Right atrium auricular region (tissue), 2 donors: ENCODE data around the gene TMEM138. TPM values are rescaled to one million over a fixed set of nuclear protein-coding genes. Genes with fewer than 3 reads are reported as not detected.

Source experiments
- DNase-seq: peaks from one replicate; pipeline ENCODE4 v3.0.0-alpha.2; 2019; ENCODE audit warnings: low spot score
- H3K27ac ChIP-seq, 2 donors: fragments of 200-600 bp; sonication (generic); 1 replicate in 1 of 2; 2 replicates in 1 of 2; pipeline ENCODE4 v1.5.1; 2016 to 2019
- H3K27me3 ChIP-seq, 2 donors: fragments of 200-600 bp; sonication (generic); one replicate each; pipeline versions ENCODE4 v1.5.1 to v1.6.0; 2017 to 2019
- H3K36me3 ChIP-seq: fragments of 200-600 bp; sonication (generic); one replicate; pipeline ENCODE4 v1.5.1; 2016
- H3K4me1 ChIP-seq, 2 donors: fragments of 200-600 bp; sonication (generic); one replicate each; pipeline versions ENCODE4 v1.5.1 to v1.6.0; 2017 to 2019
- H3K4me3 ChIP-seq, 2 donors: fragments of 200-600 bp; sonication (generic); 1 replicate in 1 of 2; 2 replicates in 1 of 2; pipeline ENCODE4 v1.5.1; 2017 to 2019; ENCODE audit warnings: mild to moderate bottlenecking in 1 of 2, moderate library complexity in 1 of 2
- H3K9me3 ChIP-seq, 2 donors: fragments of 200-600 bp; sonication (generic); one replicate each; pipeline ENCODE4 v1.5.1; 2019
- total RNA-seq, 2 donors: library from RNA; depleted of rRNA; stranded (reverse); fragments of >200 nt; gene quantifications; one replicate each; pipeline ENCODE4 v1.1.0, GENCODE V29; 2016
- TF ChIP-seq, protein P1 (sequence below), 2 donors: fragments of 200-600 bp; sonication (generic); IDR thresholded peaks; one replicate each; pipeline ENCODE4 v1.5.1; 2019; ENCODE audit warnings: antibody characterized with exemption in 2 of 2

The TMEM138 gene
- total RNA-seq, 2 donors from 2014 or later, result 12.6 to 18.2 TPM

DNA sequence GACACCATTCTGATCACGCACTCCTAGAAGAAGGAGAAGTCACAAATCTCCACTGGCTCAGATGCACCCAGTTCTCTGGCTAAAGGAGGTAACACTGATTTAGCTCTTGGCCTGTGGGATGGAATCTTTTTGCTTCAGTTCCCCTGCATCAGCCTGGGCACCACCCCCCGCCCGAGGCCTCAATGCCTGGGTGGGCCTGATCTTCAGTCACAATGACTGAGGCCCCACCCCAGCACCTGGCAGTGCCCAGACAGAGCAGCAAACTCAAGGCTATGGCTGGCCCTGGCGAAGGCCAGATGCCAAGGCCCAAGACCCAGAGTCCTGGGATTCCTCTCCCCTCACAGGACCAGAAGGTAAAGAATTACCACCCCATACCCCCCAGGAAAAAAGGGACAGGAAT, 5.5 kb upstream of the TMEM138 start:
- Histone ChIP-seq H3K27me3 (no peaks in the 10 kb centered on the region), H3K27ac (no peak overlapping the region), H3K9me3 (no peaks in the 10 kb centered on the region), H3K4me1 (peaks cover 0 to 20% of the 10 kb centered on the region in 2 donors), H3K4me3 (no peak overlapping the region), H3K36me3 (peaks cover 20% of the 10 kb centered on the region)
- no peak for DNase-seq
- TF ChIP-seq, protein P1, sequence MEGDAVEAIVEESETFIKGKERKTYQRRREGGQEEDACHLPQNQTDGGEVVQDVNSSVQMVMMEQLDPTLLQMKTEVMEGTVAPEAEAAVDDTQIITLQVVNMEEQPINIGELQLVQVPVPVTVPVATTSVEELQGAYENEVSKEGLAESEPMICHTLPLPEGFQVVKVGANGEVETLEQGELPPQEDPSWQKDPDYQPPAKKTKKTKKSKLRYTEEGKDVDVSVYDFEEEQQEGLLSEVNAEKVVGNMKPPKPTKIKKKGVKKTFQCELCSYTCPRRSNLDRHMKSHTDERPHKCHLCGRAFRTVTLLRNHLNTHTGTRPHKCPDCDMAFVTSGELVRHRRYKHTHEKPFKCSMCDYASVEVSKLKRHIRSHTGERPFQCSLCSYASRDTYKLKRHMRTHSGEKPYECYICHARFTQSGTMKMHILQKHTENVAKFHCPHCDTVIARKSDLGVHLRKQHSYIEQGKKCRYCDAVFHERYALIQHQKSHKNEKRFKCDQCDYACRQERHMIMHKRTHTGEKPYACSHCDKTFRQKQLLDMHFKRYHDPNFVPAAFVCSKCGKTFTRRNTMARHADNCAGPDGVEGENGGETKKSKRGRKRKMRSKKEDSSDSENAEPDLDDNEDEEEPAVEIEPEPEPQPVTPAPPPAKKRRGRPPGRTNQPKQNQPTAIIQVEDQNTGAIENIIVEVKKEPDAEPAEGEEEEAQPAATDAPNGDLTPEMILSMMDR (IDR thresholded peaks at IDR 0.05), result no peak

DNA sequence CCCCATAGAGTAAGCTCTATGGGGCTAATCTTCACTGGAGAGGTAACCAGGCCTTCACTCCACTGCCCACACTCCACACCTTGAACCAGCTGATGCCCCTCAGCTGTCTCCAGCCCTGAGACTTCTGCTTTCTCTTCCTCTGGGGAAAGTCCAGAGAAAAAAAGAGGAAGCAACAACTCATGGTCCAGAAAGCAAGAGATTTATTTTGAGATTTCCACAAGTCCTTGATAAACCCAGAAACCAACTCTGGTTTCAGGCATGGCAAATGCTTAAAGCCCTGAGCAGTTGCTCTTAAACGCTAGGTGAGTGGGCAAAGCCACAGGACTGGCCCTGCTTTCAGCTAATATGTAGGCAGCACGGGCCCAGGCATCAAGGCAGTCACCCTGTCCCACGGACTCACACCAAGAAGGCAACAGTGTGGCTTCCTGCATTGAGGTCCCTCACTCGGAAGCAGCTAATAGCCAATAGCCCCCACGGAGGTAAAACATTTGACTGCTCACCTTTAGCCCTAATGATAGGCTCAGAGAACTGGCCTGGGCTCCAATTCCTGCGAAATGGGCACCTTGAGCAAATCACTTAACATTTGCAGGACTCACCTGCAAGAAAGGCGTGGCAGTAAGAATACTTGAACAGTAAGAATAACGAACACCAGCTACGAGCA, 4.8 kb upstream of the TMEM138 start:
- no peaks in the 10 kb centered on the region for H3K27me3 ChIP-seq
- TF ChIP-seq, protein P1 (IDR thresholded peaks at IDR 0.05), result no peak
- no peak for DNase-seq

DNA sequence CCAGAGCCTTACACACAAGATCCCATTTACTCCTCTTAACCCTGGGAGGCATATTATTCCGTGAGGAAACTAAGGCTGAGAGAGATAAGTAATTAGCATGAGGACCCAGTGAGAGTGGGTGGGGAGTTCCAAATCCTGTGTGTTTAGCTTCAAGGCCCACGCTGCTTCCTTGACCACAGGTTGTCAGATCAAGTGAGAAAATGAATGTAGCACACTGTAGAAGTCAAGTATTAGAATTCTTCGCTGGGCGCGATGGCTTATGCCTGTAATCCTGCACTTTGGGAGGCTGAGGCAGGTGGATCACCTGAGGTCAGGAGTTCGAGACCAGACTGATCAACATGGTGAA, 4.3 kb upstream of the TMEM138 start:
- H3K9me3 ChIP-seq, result no peaks in the 10 kb centered on the region
- peaks cover 12% of the 10 kb centered on the region for H3K36me3 ChIP-seq
- H3K27ac ChIP-seq, result no peak overlapping the region
- no peaks in the 10 kb centered on the region for H3K27me3 ChIP-seq
- H3K4me1 ChIP-seq, result peaks cover 0 to 23% of the 10 kb centered on the region in 2 donors
- H3K4me3 ChIP-seq, result no peak overlapping the region
- no peak for DNase-seq
- TF ChIP-seq, protein P1 (IDR thresholded peaks at IDR 0.05), result no peak

More for the DNA sequence above, 4.8 kb upstream of the TMEM138 start:
- no peaks in the 10 kb centered on the region for H3K9me3 ChIP-seq
- peaks cover 16% of the 10 kb centered on the region for H3K36me3 ChIP-seq
- peaks cover 0 to 20% of the 10 kb centered on the region in 2 donors for H3K4me1 ChIP-seq
- H3K4me3 ChIP-seq, result no peak overlapping the region
- no peak overlapping the region for H3K27ac ChIP-seq

DNA sequence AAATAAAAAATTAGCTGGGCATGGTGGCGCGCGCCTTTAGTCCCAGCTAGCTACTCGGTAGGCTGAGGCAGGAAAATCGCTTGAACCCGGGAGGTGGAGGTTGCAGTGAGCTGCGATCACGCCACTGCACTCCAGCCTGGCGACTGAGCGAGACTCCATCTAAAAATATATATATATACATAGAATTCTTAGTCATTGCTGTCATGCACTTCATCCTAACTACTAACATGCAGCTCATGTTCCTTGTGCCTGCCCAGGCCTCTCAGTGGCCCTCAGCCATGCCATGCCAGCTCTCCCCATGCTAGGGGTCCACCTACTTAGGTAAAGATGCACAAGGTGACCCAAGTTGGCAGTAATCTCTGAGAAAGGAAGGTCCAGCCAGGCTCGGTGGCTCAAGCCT, 3.6 kb upstream of the TMEM138 start:
- no peak for DNase-seq
- TF ChIP-seq, protein P1 (IDR thresholded peaks at IDR 0.05), result no peak
- Histone ChIP-seq H3K36me3 (peaks cover 5% of the 10 kb centered on the region), H3K4me3 (no peak overlapping the region), H3K4me1 (peaks cover 0 to 30% of the 10 kb centered on the region in 2 donors), H3K27ac (no peak overlapping the region), H3K9me3 (no peaks in the 10 kb centered on the region), H3K27me3 (no peaks in the 10 kb centered on the region)

DNA sequence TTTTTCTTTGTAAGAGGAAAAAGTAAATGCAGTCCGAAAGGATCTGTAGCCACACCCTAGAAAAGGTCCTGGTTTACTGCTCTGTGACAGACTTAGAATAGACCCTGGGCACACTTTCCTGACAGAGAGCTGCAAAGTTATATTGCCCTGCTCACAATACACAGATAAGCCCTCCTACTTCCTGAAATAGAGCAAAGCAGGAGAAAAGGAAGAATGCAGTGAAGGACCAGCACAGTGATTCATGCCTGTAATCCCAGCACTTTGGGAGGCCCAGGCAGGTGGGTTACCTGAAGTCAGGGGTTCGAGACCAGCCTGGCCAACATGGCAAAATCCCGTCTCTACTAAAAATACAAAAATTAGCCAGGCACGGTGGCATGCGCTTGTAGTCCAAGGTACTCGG, 2.7 kb upstream of the TMEM138 start:
- TF ChIP-seq, protein P1 (IDR thresholded peaks at IDR 0.05), result no peak
- H3K4me3 ChIP-seq, result no peak overlapping the region
- peaks cover 0 to 32% of the 10 kb centered on the region in 2 donors for H3K4me1 ChIP-seq

DNA sequence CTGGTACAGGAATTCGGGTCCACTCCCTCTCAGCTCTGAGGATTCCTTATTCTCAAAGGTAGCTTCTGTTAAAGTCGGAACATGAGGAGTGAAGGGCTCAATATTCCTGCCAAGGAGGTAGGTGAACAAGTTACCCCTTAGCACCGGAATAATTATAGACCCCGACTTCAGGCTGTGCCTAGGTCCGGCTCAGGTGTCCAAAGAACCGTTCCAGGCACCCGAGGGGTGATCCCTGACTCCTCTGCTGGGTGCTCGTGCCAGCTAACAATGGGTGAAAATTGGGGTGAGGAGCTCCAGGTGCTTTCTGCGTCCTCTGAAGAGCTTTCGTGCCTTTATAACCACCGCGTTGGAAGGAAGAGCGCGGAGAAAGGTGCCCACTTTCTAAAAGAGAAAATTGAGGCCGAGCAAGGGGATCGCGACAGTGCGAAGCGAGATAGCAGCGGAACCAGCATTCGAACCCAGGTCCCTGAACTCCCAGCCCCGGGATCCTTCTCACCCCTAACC, 885 bp upstream of the TMEM138 start:
- Histone ChIP-seq H3K27me3 (no peaks in the 10 kb centered on the region), H3K4me1 (peaks cover 0 to 32% of the 10 kb centered on the region in 2 donors), H3K27ac (peak overlapping the region; percentile 98 to 99), H3K9me3 (no peaks in the 10 kb centered on the region), H3K36me3 (peaks cover 26% of the 10 kb centered on the region), H3K4me3 (peak overlapping the region; percentile 66 to 70)
- TF ChIP-seq, protein P1 (IDR thresholded peaks at IDR 0.05), result no peak
- DNase-seq, result no peak

More for the DNA sequence above, 2.7 kb upstream of the TMEM138 start:
- no peak overlapping the region for H3K27ac ChIP-seq
- H3K9me3 ChIP-seq, result no peaks in the 10 kb centered on the region
- no peak for DNase-seq
- H3K36me3 ChIP-seq, result peaks cover 10% of the 10 kb centered on the region
- no peaks in the 10 kb centered on the region for H3K27me3 ChIP-seq
